ENCODE results near the gene AHCYL2.

GRCh38 chr7:129202058-129202777 is 22.6 kb upstream of the AHCYL2 start:
- TF ChIP-seq POLR2AphosphoS5 (IDR thresholded peaks at IDR 0.05) (no peak), CTCF (IDR thresholded peaks at IDR 0.05) (no peak), POLR2A (IDR thresholded peaks at IDR 0.05) (no peak)
